ENCODE measurements around the gene MDM1.
A peak's percentile ranks its signal among the peaks of the same experiment; 100 is the strongest.

Gene MDM1, protein sequence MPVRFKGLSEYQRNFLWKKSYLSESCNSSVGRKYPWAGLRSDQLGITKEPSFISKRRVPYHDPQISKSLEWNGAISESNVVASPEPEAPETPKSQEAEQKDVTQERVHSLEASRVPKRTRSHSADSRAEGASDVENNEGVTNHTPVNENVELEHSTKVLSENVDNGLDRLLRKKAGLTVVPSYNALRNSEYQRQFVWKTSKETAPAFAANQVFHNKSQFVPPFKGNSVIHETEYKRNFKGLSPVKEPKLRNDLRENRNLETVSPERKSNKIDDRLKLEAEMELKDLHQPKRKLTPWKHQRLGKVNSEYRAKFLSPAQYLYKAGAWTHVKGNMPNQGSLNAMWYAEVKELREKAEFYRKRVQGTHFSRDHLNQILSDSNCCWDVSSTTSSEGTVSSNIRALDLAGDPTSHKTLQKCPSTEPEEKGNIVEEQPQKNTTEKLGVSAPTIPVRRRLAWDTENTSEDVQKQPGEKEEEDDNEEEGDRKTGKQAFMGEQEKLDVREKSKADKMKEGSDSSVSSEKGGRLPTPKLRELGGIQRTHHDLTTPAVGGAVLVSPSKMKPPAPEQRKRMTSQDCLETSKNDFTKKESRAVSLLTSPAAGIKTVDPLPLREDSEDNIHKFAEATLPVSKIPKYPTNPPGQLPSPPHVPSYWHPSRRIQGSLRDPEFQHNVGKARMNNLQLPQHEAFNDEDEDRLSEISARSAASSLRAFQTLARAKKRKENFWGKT

DNA sequence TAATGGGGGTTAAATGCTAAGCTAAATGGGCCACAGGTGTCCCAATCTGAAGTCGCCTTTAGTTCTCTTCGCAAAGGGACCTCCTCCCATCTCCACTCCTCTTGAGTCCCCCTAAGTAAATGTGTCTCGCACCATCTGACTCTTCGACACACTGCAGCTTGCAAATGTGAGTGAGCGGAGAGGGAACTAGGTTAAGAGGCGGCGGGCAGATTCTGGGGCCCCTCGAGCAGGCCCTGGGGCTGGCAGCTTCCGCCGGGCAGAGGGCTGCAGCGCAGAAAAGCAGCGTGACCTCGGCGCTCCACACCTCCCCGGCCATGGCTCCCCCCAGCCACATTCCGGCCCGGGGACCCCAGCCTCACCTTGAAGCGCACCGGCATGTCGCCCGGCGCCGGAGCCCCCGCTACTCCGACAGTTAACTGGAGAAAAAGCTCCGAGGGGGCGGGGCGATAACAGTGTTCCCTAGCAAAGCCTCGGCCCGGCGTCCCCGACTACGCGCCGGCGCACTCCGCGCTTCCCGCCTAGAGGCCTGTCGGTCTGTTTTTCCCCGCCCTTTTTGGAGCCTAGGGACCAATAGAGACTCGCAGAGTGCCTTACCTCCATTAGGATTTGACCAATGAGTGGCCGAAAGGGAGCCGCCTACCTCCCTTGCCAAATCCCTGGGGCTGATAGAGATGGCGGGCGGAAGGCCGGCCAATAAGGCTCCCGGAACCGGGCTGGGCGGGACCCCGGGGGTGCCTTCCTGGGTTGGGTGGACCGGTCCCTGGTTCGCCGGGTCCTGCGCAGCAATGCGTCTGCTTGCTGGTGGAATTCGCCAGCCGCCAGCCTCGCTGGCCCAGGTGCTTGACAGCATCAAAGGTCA is at the start of gene MDM1:
MDM1 (minus strand) TSS at position 494 of the 859 bp plus-strand sequence; CDS start at position 377, 117 bp downstream.
- DNase-seq, result peak; percentile 92

DNA sequence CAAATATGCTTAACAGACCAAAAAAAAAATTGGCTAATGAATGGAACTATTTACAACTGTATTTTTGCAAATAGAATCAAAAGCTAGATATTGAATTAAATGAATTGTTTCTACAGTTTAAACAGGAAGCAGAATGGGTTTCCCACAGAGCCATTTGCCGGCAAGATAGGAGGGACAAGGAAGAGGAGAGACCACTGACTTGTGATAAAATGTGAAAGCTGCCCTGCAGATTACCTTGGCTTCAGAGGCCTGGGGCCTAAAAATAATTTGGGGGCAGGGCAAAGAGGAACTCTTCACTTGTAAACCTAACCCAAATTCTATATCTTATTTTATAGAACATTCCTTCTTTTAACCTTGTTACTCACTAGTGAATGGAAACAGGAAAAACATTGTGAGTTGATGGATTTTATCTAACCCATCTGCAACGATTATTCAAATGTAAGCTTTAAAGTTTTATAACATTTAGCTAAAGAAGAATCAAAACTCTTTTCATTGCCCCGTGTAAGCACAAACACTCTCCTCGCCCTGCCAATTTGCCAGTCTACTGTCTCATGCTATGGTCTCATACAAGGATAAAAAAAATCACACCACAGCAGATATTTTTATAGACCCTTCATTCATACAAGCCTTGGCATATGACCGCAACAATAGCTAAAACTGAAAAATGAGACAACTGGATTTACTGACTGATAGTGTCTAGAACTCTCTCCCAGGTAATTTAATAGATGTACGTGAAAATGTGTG is 49.5 kb upstream of the MDM1 start:
- no peak for DNase-seq

DNA sequence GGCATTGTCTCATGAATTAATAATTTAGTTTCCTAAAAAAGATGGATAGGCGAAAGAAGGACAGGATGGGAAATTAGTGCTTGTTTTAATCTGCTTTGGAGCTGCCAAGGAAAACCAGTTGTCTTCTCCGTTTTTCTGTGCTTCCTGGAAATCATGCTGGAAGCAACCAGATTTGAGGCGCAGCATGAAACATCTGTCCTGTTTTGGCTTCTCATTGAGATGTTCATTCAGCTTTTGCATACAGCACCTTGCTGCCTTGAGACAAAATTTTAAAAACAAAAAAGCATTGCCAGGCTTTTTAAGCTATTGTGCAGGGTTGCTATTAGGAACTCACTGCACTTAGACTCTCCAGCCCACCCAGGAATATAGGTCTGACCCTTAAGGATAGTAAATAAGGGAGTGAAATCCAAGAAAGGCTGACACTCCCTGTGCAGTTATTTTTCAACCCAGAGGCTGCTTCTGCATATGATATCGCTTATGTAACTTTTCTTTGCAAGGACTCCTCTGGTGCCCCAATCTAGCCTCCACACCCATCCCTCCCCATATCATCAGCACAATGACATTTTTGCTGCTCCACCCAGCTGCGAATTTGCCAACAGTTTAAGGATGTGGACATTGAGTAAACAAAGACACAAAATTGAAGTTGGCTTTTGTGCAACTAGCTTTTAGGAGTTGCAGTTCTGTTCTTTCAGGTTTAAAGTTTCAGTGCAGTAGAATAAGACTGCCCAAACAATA is 46.9 kb upstream of the MDM1 start:
- no peak for DNase-seq

DNA sequence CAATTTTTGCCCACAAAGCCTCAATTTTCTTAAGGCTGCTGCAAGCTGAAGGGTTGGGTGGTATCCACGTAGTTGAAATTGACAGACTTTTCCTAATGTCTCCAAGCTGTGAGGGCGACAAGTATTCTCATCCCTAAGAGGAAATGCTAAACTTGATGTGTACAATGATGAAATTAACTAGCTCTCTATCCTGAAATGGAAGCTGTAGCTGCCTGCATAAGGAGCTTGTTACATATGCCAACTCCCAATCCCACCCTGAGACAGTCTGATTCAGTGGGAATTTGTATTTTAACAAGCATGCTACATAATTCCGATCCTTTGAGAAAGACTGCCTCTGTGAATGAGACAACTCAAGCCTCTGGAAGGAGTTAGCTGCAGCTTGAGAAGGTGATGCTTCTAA is 45.7 kb upstream of the MDM1 start:
- DNase-seq, result no peak

DNA sequence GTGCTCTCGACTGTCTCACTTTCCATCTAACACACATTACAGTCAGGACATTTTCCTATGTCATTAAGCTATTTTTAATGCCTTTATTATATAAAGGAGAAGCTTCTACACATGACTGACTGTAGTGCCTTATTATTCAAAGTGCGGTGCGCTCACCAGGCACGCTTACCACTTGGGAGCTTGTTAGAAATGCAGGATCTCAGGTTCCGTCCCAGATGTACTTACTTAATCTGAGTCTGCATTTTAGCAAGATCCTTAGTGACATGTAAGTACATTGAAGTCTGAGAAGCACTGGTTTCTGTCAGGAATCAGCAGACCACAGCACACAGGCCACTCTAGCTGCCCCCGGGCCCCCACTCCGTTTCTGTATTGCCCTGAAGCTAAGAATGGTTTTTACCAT is 44.7 kb upstream of the MDM1 start:
- DNase-seq, result no peak

DNA sequence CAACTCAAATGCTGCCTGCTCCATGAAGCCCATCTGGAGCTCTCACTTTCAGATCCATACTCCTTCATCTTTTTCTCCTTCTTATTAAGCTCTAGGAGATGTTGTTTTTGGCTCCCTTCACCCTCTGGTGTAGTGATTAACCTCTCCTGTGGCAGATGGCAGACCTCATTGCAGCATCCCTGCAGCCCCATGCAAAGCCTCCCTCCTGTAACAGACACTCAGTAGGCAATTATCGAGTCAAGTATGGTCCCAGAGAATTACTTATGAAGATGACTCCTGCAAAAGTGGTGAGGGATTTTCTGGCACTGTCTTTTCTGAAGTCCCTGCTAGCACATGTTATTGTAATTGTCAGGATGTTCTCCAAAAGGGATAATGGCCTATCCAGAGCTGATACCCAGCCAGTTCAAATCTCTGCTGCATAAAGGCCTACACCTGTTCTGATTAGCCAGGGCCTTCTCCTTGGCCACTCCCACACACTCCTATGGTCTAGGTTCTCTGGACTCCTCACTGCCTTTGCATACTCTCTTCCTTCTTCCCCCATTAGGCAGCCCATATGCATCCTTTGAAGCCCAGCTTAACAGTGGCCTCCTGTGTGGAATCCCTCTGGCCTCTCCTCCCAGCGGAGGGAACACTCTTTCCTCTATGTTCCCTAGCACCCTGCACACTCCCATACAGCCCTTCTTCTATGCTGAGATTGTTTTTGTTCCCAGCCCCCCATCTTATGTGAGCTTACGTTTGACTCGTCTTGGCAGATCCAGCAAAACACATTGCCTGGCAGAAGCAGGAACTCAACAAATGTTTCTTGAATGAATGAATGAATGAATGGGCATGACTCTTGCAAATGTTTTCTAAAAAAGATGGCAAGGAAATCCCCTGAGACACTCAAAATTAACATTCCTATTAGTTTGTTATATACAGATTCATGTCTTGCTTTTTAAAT is 43.9 kb upstream of the MDM1 start:
- DNase-seq, result no peak

DNA sequence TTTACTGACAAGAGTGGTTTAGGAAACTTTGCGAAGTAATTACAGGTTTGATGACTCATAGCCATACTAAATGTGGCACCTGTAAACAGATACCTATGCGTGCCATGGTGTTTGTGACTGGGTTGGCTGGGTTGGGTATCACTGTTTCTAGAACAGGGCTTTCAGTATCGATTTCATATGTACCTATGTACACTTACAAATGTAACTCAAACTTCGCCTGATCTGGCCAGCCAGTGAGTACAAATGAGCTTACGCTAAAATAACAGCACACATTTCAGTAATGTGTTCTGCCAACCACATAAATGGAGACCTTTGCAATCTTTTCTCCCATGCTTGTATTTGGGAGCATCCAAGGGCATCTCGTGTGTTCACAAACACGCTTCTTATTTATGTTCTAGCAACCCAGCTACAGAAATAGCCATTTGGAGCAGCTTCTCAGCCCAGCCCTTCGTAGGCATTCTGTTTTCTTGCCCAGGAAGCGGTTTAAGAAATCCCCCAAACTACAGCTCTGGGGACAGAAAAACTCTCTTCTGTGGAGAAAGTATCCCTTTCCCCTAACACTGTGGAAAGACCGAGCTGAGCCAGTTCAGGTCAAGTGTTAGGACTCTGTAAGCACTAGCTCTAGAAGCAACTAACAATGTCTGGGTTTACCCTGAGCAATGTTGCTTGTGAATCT is 42.3 kb upstream of the MDM1 start:
- no peak for DNase-seq

DNA sequence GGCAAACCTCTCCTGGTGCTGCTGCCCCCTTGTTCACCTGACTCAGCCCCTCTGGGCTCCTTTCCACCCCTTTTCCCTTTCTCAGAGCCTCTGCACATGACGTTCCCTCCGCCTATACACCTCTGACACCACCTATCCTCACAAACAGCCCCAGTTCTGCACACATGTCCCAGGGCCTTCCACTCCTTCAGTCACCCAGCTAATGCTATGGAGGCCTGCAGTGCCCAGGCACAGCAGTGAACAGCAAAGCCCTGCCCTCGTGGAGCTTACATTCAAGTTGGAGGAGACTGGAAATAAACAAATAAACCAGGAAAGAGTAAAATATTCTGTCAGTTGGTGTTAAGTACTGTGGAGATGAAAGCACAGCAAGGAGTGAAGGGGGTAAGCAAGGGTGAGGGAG is 38.5 kb upstream of the MDM1 start:
- DNase-seq, result no peak

DNA sequence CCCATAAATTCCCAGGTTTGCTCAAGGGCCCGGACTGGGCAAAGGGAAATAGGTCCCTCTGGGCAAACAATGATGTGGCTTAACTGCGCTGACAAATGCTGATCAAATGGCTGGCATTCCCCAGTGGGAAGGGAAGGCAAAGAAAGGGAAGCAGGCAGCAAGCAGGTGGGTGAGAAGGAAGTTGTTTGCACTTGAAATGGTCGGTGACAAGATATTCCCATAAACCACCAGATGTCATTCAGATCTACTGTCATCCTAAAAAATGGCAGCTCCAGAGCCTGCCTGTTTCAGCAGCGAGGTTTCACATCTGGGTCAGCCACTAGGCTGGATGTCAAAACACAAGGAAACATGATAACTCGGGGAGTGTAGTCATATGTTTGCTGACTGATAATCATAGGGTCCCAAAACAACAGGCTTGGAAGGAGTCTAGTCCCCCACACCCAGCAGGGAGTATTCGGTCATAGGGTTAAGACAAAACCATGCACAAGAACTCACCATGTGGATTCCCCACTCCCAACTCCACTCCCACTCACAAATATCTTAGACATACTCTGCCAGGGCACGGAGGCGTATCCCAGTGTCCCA is 37.9 kb upstream of the MDM1 start:
- DNase-seq, result no peak

DNA sequence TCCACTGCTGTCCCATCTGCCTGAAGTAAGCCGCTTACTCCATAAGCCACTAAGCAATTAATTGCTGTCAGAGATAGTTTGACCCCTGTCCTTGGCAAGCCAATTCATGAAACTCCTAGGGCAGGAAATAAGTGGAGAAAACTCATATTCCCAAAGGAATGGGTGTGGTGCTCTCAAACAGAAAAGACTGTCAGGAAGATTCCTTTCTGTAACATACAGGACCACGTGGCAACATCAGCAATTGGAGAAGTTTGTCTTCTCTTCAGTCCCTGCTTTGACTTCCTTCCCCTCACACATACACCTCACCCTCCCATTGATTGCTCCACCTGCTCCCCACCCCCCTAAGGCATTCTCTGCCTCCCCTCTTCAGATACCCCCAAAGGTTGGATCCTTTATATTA is 36.2 kb upstream of the MDM1 start:
- no peak for DNase-seq

DNA sequence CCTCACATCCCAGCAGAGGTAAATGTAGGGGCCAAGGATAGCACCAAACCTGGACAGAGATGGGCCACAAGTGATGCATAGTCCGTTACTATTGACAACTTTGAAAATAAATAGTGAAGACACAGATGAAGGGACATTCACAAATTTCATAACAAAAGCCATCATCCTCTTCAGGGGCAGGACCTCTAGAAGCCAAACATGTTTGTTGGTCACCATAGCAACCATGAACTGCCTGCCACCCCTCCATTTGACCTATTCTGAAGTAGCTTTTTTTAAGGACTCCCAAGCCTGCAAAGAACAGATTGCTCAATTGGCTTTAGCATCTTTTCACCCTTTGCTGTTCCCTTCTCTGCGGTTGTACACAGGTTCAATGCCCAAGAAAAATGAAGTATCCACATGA is 35.7 kb upstream of the MDM1 start:
- no peak for DNase-seq

DNA sequence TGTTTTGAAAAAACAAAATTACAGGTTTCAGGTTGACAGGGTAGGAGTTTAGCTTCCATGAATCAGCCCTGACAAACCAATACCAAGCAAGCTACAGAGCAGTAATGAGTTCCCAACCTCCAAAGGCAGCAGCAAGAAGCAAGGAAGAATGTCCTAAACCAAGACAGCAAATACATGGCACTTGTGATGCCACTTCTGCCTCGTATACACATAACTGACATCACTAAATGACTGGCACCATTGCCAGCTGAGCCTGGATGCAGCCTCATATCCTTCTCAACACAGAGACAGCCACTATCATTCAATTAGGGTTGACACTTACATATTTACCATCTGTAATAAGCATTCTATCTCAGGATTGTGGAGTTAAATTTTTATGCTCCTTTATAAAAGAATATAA is 35.0 kb upstream of the MDM1 start:
- no peak for DNase-seq

DNA sequence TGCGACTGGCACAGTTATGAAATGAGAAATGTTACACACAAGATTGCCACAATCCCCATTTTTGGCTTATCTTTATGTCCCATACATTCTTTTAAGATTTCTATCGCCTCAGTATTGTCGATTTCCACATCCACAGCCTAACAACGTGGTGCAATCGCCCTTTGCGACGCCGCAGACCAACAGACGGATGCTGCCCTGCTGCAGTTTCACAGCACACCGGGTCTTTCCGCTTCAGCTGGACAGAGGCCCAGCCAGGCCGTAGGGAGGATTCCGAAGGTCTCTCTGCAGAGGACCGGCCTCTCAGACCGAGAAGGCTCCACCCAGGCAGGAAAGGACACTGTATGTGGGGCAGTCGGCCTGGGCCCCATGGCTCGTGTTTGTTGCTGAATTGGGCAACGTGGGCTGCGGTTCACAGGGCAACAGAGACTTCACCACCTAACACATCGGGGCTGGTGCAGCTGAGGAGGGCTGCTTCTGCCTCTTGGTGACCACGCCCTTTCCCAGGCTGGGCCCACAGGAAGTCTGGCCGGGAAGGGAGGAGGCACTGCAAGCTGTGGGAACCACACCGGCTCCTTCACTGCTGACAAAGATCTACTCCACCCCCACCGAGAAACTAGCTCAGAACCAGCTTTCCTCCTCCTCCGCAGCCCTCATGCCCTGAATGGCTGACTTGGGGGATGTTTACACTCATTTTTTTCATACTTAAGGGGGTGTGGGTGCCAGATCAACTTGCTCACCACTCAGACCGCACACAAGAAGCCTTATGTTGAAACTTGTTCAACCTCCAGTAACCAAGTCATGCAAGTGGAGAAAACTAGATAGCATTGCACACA is 32.9 kb upstream of the MDM1 start:
- DNase-seq, result peak; percentile 87

DNA sequence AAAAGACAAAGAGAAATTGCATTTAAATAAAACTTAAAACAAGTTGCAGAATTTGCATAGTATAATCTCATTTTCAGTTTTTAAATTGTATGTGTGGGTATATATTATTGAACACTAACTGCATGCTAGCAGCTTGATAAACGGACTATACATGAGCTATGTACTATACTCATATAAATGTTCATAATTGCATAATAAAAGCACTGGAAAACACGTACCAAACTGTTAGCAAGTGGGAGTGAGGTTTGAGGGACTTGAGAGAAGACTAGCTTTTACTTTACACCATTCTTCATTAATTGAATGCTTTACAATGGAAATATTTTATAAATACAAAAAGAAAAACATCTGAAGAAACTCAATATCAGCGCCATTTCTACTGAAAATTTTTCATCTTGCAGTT is 32.2 kb upstream of the MDM1 start:
- DNase-seq, result no peak

DNA sequence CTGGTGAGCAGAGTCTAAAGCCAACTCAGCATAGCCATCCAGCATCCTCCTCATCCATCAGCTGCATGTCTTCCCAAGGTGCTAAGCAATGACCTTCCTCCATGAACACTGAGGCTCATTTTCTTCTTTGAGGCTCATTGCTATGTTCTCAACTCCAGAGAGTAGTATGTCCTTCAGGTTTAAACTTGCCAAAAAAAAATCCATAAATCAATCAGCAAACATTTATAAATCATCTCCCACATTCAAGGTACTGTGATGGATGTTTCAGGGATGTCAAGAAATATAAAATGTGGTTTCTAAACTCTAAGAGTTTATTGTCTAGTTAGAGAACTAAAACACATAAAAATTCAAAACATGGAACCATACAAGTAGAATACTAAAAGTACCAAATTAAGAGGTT is 29.8 kb upstream of the MDM1 start:
- no peak for DNase-seq

DNA sequence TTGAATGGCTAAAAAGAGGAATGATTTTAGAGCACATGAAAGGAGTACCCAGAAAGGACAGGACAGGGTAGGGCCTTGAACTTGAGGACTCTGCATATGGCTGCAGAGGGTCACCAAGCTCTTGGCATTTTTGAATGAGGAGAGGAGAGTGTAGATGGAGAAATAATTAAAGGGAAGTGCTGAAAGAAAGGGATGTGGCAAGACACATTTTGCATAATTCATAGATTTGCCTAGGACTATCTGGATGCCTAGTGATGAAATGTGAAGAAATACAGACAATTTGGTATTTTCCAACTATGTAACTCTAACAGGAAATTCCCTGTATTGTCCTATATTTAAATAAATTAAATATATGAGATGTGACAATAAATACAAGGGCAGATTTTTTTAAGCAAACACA is 27.5 kb upstream of the MDM1 start:
- no peak for DNase-seq

DNA sequence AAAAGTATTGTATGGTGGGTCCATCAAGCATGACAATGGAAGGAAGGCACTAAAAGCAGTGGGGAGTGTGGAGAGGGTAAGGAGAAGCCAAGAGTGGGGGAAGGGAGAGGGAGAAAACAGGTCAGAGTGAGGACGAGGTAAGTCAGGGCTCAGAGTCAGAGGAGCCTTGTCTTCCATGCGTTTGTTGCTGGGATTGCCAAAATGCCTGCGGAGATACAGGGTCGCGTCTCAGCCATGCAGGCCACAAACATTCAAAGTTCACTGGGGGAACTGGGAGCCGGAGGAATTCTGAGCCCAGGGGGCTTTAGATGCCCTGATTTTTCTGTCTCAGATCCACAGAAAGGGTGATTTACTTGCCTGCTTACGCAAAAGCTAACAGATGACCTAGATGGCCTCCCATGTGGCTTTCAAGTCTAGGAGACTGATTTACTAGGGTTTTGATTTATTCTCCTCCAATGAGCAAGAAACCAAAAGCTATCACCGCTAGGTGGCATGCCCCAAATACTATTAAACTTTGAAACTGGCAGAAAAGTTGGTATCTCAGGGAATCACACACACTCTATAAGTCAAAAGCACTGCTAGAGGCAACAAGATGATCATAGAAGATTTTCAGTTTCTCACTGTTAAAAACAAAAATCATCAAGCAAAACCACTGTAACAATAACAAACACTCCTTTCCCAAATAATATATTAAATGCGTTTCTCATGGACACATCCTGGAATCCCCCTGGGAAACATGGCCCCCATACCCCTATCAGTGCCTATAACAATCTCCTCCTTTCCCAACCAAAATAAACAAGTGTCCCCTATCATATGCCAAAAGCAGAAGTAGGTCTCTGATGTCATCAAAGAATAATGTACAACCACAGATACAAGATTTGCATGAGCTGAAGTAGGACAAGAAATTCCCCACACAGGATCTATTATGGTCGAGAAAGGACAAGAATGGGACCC is 26.6 kb upstream of the MDM1 start:
- DNase-seq, result peak; percentile 70

DNA sequence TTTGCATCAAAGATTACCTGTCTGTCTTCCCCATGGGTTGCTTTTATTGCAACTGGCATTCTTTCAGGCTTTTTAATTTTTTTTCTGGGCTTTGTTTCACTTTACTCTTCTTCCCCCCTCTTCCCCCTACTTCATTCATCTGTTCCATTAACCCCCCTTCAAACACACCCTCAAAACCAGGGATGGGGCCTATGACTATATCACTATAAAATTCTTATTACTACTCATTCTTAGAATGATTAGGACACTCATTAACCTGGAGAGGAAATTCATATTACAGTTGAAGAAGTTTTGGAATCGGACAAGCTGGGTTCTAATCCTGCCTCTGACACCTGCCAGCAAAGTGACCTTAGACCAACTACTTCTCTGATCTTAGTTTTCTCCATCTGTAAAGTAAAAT is 24.8 kb upstream of the MDM1 start:
- no peak for DNase-seq

All from amniotic stem cell (primary cell).